ENCODE results near the gene NOTO.

- no peak for TF ChIP-seq CTCF (IDR thresholded peaks at IDR 0.05)
- TF ChIP-seq POLR2A (IDR thresholded peaks at IDR 0.05) = no peak
These were observed 51.0 kb downstream of the NOTO start for GRCh38 chr2:73253400-73253799.
